OCI-LY3 (cell line): ENCODE data around the gene NRAP.

Experiments used
- H2AFZ ChIP-seq: fragments of 200-600, 300-600 bp; shearing (Covaris generic); 2 replicates; pipeline ENCODE4 v1.6.0; 2014; ENCODE audit warnings: antibody characterized with exemption, low read depth, low read length
- H3K27ac ChIP-seq: fragments of 200-600, 300-600 bp; sonication (generic); 2 replicates; pipeline ENCODE4 v1.5.1; 2014; ENCODE audit warnings: mild to moderate bottlenecking, low read length, moderate library complexity, mixed read lengths
- H3K27me3 ChIP-seq: fragments of 200-600, 300-600 bp; sonication (generic); 2 replicates; pipeline ENCODE4 v1.6.1; 2014; ENCODE audit warnings: low read depth, low read length, mixed read lengths
- H3K36me3 ChIP-seq: fragments of 200-600, 300-600 bp; sonication (generic); replicated peaks from 2 replicates; pipeline ENCODE3; 2014; ENCODE audit warnings: low read depth, low read length, mixed read lengths
- H3K4me1 ChIP-seq: fragments of 300-600, 200-600 bp; sonication (generic); 2 replicates; pipeline ENCODE4 v1.6.1; 2014; ENCODE audit warnings: low read length, mixed read lengths
- H3K4me2 ChIP-seq: fragments of 200-600, 300-600 bp; sonication (generic); 2 replicates; pipeline ENCODE4 v1.6.1; 2014; ENCODE audit warnings: low read length, mixed read lengths
- H3K4me3 ChIP-seq: fragments of 300-600, 200-600 bp; sonication (generic); 2 replicates; pipeline ENCODE4 v1.5.1; 2014; ENCODE audit warnings: antibody characterized with exemption, mild to moderate bottlenecking, low read length, moderate library complexity
- H3K79me2 ChIP-seq: fragments of 300-600, 200-600 bp; shearing (Covaris generic); 2 replicates; pipeline ENCODE4 v1.6.1; 2014; ENCODE audit warnings: mild to moderate bottlenecking, low read length, mixed read lengths
- H3K9ac ChIP-seq: fragments of 300-600, 200-600 bp; shearing (Covaris generic); 2 replicates; pipeline ENCODE4 v1.6.0; 2014; ENCODE audit warnings: mild to moderate bottlenecking, low read length, moderate library complexity
- H3K9me3 ChIP-seq: fragments of 200-600, 300-600 bp; shearing (Covaris generic); 2 replicates; pipeline ENCODE4 v1.6.1; 2014; ENCODE audit warnings: low read length, mixed read lengths; ENCODE audit not compliant: insufficient read depth
- H4K20me1 ChIP-seq: fragments of 200-600, 300-600 bp; sonication (generic); 2 replicates; pipeline ENCODE4 v1.6.1; 2016; ENCODE audit warnings: low read length, mixed read lengths; ENCODE audit not compliant: insufficient read depth
- EZH2phosphoT487 ChIP-seq: fragments of 200-600 bp; shearing (Covaris generic); IDR thresholded peaks from 2 replicates; pipeline ENCODE4 v1.6.1; 2018; ENCODE audit warnings: antibody characterized with exemption, mixed run types, low read depth
- TF ChIP-seq, protein P1 (sequence below): fragments of 200-600, 300-600 bp; sonication (generic); IDR thresholded peaks from 2 replicates; pipeline ENCODE4 v1.5.1; 2014; ENCODE audit warnings: antibody characterized with exemption, low read length, low read depth

NRAP gene

GRCh38 chr10:113692271-113692670 lies 28.4 kb upstream of the NRAP start:
- H3K4me1 ChIP-seq, result no peaks in the 10 kb centered on the region
- H3K27me3 ChIP-seq, result no peaks in the 10 kb centered on the region
- TF ChIP-seq EZH2phosphoT487, result no peak
- TF ChIP-seq, protein P1, sequence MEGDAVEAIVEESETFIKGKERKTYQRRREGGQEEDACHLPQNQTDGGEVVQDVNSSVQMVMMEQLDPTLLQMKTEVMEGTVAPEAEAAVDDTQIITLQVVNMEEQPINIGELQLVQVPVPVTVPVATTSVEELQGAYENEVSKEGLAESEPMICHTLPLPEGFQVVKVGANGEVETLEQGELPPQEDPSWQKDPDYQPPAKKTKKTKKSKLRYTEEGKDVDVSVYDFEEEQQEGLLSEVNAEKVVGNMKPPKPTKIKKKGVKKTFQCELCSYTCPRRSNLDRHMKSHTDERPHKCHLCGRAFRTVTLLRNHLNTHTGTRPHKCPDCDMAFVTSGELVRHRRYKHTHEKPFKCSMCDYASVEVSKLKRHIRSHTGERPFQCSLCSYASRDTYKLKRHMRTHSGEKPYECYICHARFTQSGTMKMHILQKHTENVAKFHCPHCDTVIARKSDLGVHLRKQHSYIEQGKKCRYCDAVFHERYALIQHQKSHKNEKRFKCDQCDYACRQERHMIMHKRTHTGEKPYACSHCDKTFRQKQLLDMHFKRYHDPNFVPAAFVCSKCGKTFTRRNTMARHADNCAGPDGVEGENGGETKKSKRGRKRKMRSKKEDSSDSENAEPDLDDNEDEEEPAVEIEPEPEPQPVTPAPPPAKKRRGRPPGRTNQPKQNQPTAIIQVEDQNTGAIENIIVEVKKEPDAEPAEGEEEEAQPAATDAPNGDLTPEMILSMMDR, result no peak
- no peak overlapping the region for H2AFZ ChIP-seq
- no peaks in the 10 kb centered on the region for H4K20me1 ChIP-seq
- H3K4me2 ChIP-seq, result no peak overlapping the region
- H3K79me2 ChIP-seq, result no peaks in the 10 kb centered on the region
- H3K9me3 ChIP-seq, result peaks cover 6% of the 10 kb centered on the region; the same call in 1 of the 2 replicates
- H3K36me3 ChIP-seq, result no peaks in the 10 kb centered on the region
- H3K9ac ChIP-seq, result no peak overlapping the region
- H3K4me3 ChIP-seq, result no peak overlapping the region
- no peak overlapping the region for H3K27ac ChIP-seq

- H3K4me2 ChIP-seq, result no peak overlapping the region
- H4K20me1 ChIP-seq, result no peaks in the 10 kb centered on the region
- no peaks in the 10 kb centered on the region for H3K79me2 ChIP-seq
- no peaks in the 10 kb centered on the region for H3K4me1 ChIP-seq
- H3K4me3 ChIP-seq, result no peak overlapping the region
- TF ChIP-seq, protein P1, result no peak
- TF ChIP-seq EZH2phosphoT487, result no peak
- H2AFZ ChIP-seq, result no peak overlapping the region
- no peak overlapping the region for H3K9ac ChIP-seq
- H3K36me3 ChIP-seq, result no peaks in the 10 kb centered on the region
- H3K27ac ChIP-seq, result no peak overlapping the region
- H3K9me3 ChIP-seq, result peaks cover 9% of the 10 kb centered on the region; the same call in 1 of the 2 replicates
- H3K27me3 ChIP-seq, result no peaks in the 10 kb centered on the region
These were observed 27.5 kb upstream of the NRAP start for GRCh38 chr10:113691381-113691780.

GRCh38 chr10:113690749-113691148 lies 26.9 kb upstream of the NRAP start:
- no peaks in the 10 kb centered on the region for H3K79me2 ChIP-seq
- no peaks in the 10 kb centered on the region for H3K36me3 ChIP-seq
- H4K20me1 ChIP-seq, result no peaks in the 10 kb centered on the region
- TF ChIP-seq, protein P1, result no peak
- no peak for TF ChIP-seq EZH2phosphoT487
- H3K9ac ChIP-seq, result no peak overlapping the region
- no peak overlapping the region for H3K4me2 ChIP-seq
- H3K27ac ChIP-seq, result no peak overlapping the region
- H3K9me3 ChIP-seq, result peaks cover 9% of the 10 kb centered on the region; the same call in 1 of the 2 replicates
- no peak overlapping the region for H3K4me3 ChIP-seq
- no peaks in the 10 kb centered on the region for H3K27me3 ChIP-seq
- H2AFZ ChIP-seq, result no peak overlapping the region
- H3K4me1 ChIP-seq, result no peaks in the 10 kb centered on the region

- Histone ChIP-seq H3K4me1 (no peaks in the 10 kb centered on the region), H3K79me2 (no peaks in the 10 kb centered on the region), H3K9ac (no peak overlapping the region), H3K36me3 (no peaks in the 10 kb centered on the region), H4K20me1 (no peaks in the 10 kb centered on the region), H2AFZ (no peak overlapping the region), H3K4me3 (no peak overlapping the region), H3K27ac (no peak overlapping the region), H3K4me2 (no peak overlapping the region), H3K27me3 (no peaks in the 10 kb centered on the region; the same call in 1 of the 2 replicates), H3K9me3 (peaks cover 9% of the 10 kb centered on the region; the same call in 1 of the 2 replicates)
- TF ChIP-seq, protein P1, result no peak
- no peak for TF ChIP-seq EZH2phosphoT487
These were observed 25.7 kb upstream of the NRAP start for GRCh38 chr10:113689574-113689973.
